ENCODE data around the gene CELF4.

DNA sequence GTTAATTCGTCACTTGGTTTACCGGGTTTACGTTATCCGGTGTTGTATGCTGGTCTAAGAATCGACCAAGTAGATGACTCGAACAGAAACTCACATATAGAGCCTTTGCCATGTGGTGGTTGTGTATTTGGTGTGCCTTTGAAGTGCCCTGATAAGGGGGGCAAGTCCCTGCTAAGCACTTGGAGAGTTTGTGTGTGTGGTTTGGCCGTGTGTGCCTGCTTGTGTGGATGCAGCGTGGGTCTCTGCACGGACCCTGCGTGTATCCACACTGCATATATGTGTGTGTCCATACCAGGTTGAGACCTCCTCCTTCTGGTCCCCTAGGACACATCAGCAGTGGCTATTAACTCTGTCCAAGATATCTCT lies 2.4 kb upstream of the CELF4 start:
- TF ChIP-seq, protein P1, sequence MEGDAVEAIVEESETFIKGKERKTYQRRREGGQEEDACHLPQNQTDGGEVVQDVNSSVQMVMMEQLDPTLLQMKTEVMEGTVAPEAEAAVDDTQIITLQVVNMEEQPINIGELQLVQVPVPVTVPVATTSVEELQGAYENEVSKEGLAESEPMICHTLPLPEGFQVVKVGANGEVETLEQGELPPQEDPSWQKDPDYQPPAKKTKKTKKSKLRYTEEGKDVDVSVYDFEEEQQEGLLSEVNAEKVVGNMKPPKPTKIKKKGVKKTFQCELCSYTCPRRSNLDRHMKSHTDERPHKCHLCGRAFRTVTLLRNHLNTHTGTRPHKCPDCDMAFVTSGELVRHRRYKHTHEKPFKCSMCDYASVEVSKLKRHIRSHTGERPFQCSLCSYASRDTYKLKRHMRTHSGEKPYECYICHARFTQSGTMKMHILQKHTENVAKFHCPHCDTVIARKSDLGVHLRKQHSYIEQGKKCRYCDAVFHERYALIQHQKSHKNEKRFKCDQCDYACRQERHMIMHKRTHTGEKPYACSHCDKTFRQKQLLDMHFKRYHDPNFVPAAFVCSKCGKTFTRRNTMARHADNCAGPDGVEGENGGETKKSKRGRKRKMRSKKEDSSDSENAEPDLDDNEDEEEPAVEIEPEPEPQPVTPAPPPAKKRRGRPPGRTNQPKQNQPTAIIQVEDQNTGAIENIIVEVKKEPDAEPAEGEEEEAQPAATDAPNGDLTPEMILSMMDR (IDR thresholded peaks at IDR 0.05): no peak
- TF ChIP-seq POLR2A (IDR thresholded peaks at IDR 0.05): no peak

All from body of pancreas (tissue), 4 donors.